Astrocyte (in vitro differentiated cells and primary cell): ENCODE data around the gene PTGES3L.

Source experiments
- EZH2 ChIP-seq: IDR thresholded peaks from 2 replicates; pipeline ENCODE4 v1.6.1; 2012; ENCODE audit warnings: mild to moderate bottlenecking, low read length, inconsistent platforms; ENCODE audit not compliant: insufficient read depth
- TF ChIP-seq, protein P1 (sequence below): IDR thresholded peaks from 2 replicates; pipeline ENCODE4 v1.5.1; 2011; ENCODE audit warnings: low read depth, mild to moderate bottlenecking, inconsistent platforms, low read length, moderate library complexity; ENCODE audit not compliant: insufficient read depth

DNA sequence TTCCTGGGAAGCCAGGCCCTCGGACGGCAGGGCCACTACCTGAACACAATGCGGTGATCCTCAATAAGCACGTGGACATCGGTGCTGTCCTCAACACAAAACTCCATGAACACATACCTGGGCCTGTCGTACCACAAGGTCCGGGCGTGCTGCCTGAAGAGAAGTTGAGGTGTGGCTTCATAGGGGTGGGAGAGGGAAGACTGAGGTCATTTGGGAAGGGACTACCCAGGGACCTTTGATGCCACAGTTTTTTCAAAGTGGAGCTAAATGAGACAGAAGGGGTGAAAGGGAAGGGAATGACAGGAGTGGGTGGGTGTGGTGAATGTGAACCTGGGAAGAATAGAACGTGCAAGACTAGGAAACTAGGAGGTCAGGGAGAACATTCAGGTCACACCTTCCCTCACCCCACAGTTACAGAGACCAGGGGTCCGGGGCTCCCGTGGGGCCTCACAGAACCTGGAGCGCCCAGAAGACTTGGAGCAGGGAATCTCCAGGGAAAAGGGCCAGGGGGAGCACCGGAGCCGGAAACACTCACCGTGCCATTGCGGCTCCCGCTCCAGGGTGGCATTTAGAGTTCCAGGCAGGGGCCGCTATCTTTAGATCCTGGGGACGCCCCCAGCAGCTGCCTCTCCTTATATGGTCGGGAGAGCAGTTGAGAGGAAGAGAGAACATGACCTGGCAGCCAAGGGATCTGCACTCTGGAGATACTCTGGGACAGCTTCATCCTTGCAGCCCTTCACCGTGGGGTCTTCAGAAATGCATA, at the start of gene PTGES3L:
- TF ChIP-seq EZH2: no peak
- TF ChIP-seq, protein P1, sequence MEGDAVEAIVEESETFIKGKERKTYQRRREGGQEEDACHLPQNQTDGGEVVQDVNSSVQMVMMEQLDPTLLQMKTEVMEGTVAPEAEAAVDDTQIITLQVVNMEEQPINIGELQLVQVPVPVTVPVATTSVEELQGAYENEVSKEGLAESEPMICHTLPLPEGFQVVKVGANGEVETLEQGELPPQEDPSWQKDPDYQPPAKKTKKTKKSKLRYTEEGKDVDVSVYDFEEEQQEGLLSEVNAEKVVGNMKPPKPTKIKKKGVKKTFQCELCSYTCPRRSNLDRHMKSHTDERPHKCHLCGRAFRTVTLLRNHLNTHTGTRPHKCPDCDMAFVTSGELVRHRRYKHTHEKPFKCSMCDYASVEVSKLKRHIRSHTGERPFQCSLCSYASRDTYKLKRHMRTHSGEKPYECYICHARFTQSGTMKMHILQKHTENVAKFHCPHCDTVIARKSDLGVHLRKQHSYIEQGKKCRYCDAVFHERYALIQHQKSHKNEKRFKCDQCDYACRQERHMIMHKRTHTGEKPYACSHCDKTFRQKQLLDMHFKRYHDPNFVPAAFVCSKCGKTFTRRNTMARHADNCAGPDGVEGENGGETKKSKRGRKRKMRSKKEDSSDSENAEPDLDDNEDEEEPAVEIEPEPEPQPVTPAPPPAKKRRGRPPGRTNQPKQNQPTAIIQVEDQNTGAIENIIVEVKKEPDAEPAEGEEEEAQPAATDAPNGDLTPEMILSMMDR: no peak
